Panc1 (cell line): ENCODE data around the gene GARS1. TPM values are rescaled to one million over a fixed set of nuclear protein-coding genes. Genes with fewer than 3 reads are reported as not detected.

ENCODE experiments used
- ATAC-seq: fragments of 200-7000 bp; cut with Tn5 transposase; 2 replicates; pipeline ENCODE4 v1.9.1; 2020; ENCODE audit warnings: mild to moderate bottlenecking, moderate library complexity
- BruUV-seq: library from RNA; stranded (reverse); fragments of 400-500 nt; replicated peaks from 2 replicates; lab custom pipeline; 2021; lab: Mats Ljungman, UMichigan
- CTCF ChIA-PET: fragments of 300-600 bp; sonication (Branson Sonifier 250); formaldehyde crosslinking; loops from one replicate; lab custom pipeline; 2022; ENCODE audit warnings: antibody characterized with exemption; lab: Charles Lee
- POLR2A ChIA-PET: fragments of 300-600 bp; sonication (Branson Sonifier 250); formaldehyde crosslinking; loops from one replicate; lab custom pipeline; 2022; ENCODE audit warnings: antibody characterized with exemption; lab: Charles Lee
- DNase-seq: peaks from one replicate; pipeline ENCODE4 v3.0.0-alpha.2; 2010; ENCODE audit warnings: low read depth, low spot score
- H3K27ac ChIP-seq: 2 replicates; pipeline ENCODE4 v1.5.1; 2011; ENCODE audit warnings: mild to moderate bottlenecking, low read length, inconsistent platforms
- H3K27me3 ChIP-seq: fragments of 200-500 bp; sonication (Bioruptor generic); 2 replicates; pipeline ENCODE4 v1.6.0; 2014; ENCODE audit warnings: low read length, inconsistent platforms; ENCODE audit not compliant: control insufficient read depth, insufficient read depth
- H3K36me3 ChIP-seq: fragments of 200-500 bp; sonication (Bioruptor generic); 2 replicates; pipeline ENCODE4 v1.5.1; 2014; ENCODE audit warnings: inconsistent platforms, mild to moderate bottlenecking, low read length, moderate library complexity; ENCODE audit not compliant: control insufficient read depth, insufficient read depth
- H3K4me1 ChIP-seq: 2 replicates; pipeline ENCODE4 v1.5.1; 2011; ENCODE audit warnings: inconsistent platforms, mild to moderate bottlenecking, low read length, moderate library complexity; ENCODE audit not compliant: control insufficient read depth, insufficient read depth
- H3K4me3 ChIP-seq, 2 experiments: 2 replicates each; pipeline ENCODE4 v1.5.1; 2011 to 2012; ENCODE audit warnings: low read depth in 2 of 2, low read length in 2 of 2, mild to moderate bottlenecking in 2 of 2, inconsistent platforms in 1 of 2, moderate library complexity in 1 of 2
- H3K9me3 ChIP-seq: fragments of 200-500 bp; sonication (Bioruptor generic); 2 replicates; pipeline ENCODE4 v1.5.1; 2014; ENCODE audit warnings: low read depth, mild to moderate bottlenecking, inconsistent platforms, low read length, moderate library complexity; ENCODE audit not compliant: control insufficient read depth, insufficient read depth
- CTCF ChIP-seq: fragments of 450-650 bp; IDR thresholded peaks from 2 replicates; pipeline ENCODE4 v1.5.1; 2017; ENCODE audit warnings: mild to moderate bottlenecking
- POLR2AphosphoS5 ChIP-seq: IDR thresholded peaks from 2 replicates; pipeline ENCODE4 v1.6.1; 2012; ENCODE audit warnings: mild to moderate bottlenecking, low read depth, low read length, moderate library complexity
- SIN3A ChIP-seq: IDR thresholded peaks from 2 replicates; pipeline ENCODE4 v1.6.1; 2012; ENCODE audit warnings: low read depth, mild to moderate bottlenecking, low read length, moderate library complexity, borderline replicate concordance; ENCODE audit not compliant: insufficient read depth
- TCF7L2 ChIP-seq: IDR thresholded peaks from 2 replicates; pipeline ENCODE4 v1.6.1; 2011; ENCODE audit warnings: mild to moderate bottlenecking, low read depth, low read length, inconsistent platforms
- in situ Hi-C: cut with HindIII; loops from 2 replicates; pipeline ENCODE4 v1.10.0; 2016; ENCODE audit warnings: low sequenced_read_pairs, low pct_unique_long_range_greater_than_20kb
- intact Hi-C: fragments of 100-400 bp; cut with micrococcal nuclease; formaldehyde crosslinking; loops from one replicate; pipeline ENCODE4 v1.10.0; 2022; ENCODE audit not compliant: unreplicated experiment
- total RNA-seq: library from RNA; stranded (reverse); gene quantifications from one replicate; pipeline ENCODE4 v1.2.1, GENCODE V29; 2021; ENCODE audit not compliant: unreplicated experiment
- TF ChIP-seq, protein P1 (sequence below), 2 experiments: IDR thresholded peaks; 2 replicates each; pipeline ENCODE4 v1.6.1; 2011 to 2012; ENCODE audit warnings: low read depth in 2 of 2, control low read depth in 1 of 2, low read length in 1 of 2, mild to moderate bottlenecking in 1 of 2, moderate library complexity in 1 of 2; ENCODE audit not compliant: insufficient read depth in 1 of 2

GARS1 gene
- total RNA-seq, 1 experiment from 2014 or later, result 271 TPM

DNA sequence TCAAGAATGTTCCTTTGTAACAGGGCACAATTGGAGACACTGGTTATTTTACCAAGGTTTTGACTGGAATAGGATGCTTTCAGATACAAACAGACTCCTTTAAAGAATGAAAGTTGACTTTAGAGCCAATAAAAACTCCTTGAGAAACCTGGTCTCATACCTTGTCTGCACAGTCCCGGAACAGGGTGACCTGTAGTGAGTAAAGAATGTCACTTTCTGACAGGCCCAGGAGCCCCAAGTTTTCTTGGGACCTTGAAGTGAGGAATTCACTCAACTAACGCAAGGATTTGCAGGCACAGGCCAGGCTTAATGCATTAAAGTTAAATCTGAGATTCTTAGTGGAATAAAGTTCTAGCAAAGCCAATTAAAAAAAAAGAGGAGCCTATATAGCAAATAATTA, 11.5 kb upstream of the GARS1 start:
- Histone ChIP-seq H3K4me1 (no peaks in the 10 kb centered on the region), H3K27ac (no peak overlapping the region), H3K9me3 (peaks cover 11% of the 10 kb centered on the region; the same call in 1 of the 2 replicates), H3K36me3 (peaks cover 14% of the 10 kb centered on the region), H3K4me3 (no peak overlapping the region), H3K27me3 (no peaks in the 10 kb centered on the region)
- intact Hi-C loops (no loop called here), in situ Hi-C loops (no loop called here)
- TF ChIP-seq SIN3A, result no peak
- no peak for TF ChIP-seq TCF7L2
- no peak for TF ChIP-seq CTCF
- TF ChIP-seq, protein P1, sequence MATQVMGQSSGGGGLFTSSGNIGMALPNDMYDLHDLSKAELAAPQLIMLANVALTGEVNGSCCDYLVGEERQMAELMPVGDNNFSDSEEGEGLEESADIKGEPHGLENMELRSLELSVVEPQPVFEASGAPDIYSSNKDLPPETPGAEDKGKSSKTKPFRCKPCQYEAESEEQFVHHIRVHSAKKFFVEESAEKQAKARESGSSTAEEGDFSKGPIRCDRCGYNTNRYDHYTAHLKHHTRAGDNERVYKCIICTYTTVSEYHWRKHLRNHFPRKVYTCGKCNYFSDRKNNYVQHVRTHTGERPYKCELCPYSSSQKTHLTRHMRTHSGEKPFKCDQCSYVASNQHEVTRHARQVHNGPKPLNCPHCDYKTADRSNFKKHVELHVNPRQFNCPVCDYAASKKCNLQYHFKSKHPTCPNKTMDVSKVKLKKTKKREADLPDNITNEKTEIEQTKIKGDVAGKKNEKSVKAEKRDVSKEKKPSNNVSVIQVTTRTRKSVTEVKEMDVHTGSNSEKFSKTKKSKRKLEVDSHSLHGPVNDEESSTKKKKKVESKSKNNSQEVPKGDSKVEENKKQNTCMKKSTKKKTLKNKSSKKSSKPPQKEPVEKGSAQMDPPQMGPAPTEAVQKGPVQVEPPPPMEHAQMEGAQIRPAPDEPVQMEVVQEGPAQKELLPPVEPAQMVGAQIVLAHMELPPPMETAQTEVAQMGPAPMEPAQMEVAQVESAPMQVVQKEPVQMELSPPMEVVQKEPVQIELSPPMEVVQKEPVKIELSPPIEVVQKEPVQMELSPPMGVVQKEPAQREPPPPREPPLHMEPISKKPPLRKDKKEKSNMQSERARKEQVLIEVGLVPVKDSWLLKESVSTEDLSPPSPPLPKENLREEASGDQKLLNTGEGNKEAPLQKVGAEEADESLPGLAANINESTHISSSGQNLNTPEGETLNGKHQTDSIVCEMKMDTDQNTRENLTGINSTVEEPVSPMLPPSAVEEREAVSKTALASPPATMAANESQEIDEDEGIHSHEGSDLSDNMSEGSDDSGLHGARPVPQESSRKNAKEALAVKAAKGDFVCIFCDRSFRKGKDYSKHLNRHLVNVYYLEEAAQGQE (IDR thresholded peaks at IDR 0.05; ENCODE audit: insufficient read depth in 1 of 2, low read depth in 2 of 2, low read length in 1 of 2), result no peak
- TF ChIP-seq POLR2AphosphoS5, result no peak
- ChIA-PET CTCF (interaction anchor here (0.6 kb wide), 1 partner anchor 332 kb away, joined by 7 read pairs; no protein-coding TSS in a partner anchor), POLR2A (no interaction called here)
- DNase-seq, result no peak
- BruUV-seq, result TSS peak; percentile 20
- ATAC-seq, result no peak

DNA sequence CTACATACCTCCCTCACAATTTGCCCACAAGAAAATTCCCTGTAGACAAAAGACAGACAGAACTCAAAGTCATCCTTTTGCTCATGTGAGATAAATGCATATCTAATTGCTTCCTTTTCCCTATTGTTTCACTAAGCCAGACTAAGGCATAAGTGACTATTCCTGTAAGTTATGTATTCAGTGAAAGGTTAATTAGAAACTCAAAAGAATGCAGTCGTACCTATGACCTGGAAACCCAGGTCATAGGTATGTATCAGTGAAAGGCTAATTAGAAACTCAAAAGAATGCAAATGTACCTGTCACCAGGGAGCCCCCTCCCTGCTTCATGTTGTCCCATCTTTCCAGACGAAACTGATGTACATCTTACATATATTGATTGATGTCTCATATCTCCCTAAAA, 10.3 kb upstream of the GARS1 start:
- BruUV-seq, result no TSS peak
- DNase-seq (no peak), ATAC-seq (no peak)
- intact Hi-C loops (no loop called here), in situ Hi-C loops (no loop called here)
- H3K4me3 ChIP-seq, result no peak overlapping the region
- TF ChIP-seq, protein P1 (IDR thresholded peaks at IDR 0.05; ENCODE audit: insufficient read depth in 1 of 2, low read depth in 2 of 2, low read length in 1 of 2), result no peak
- H3K27me3 ChIP-seq, result no peaks in the 10 kb centered on the region
- peaks cover 12% of the 10 kb centered on the region for H3K36me3 ChIP-seq
- H3K27ac ChIP-seq, result no peak overlapping the region
- ChIA-PET CTCF (no interaction called here), POLR2A (no interaction called here)
- no peaks in the 10 kb centered on the region for H3K4me1 ChIP-seq
- H3K9me3 ChIP-seq, result 0 out of 2 replicates have a peak, but pooled peaks cover 5% of the 10 kb centered on the region
